Left forelimb (tissue), 1 donor: ENCODE measurements around the gene HS6ST3.
"Not testable (repeated sequence)": the region's sequence is repeated elsewhere in the genome, so short reads cannot be mapped to it uniquely, and the experiment has no call there.

Source experiments
- DNase-seq: peaks from one replicate; pipeline ENCODE4 v3.0.0-alpha.2; 2018; ENCODE audit warnings: low spot score

The HS6ST3 gene

DNA sequence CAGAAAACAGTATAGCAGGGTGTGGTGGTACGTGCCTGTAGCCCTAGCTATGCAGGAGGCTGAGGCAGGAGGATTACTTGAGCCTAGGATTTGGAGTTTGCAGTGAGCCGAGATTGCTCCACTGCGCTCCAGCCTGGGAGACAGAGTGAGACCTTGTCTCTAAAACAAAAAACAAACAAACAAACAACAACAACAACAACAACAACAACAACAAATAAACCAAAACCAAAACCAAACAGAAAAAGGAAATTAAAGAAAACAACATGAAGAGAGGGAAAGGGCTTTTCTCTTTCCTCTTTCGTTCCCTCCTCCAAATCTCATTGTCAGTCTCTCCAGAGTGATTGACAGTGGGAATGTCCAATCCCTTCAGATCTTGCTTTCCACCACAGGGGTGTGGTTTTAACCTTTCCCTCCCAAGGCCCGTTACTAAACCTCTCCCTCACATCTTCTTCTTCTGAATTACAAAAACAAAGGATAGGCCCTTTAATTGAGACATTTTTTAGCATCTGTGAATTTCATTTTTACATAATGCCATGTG lies 341.2 kb downstream of the HS6ST3 start:
- no peak for DNase-seq

DNA sequence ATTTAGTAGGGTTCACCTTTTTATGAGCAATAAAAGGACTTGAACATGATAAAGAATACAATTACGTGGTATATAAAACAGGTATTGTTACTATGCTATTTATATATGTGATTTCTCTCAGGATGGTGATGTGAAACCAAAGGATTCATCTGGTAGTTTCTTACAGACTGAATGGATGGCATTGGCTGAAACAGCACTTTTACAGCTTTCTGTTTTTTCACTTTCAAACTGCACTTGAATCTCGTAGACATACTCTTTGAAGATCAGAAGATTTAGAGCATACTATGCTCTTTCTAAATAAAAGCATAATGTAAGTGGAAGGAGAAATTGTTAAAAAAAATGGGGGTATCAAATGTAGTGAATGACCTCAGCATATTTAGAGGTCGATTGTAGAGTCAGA lies 354.8 kb downstream of the HS6ST3 start:
- no peak for DNase-seq

DNA sequence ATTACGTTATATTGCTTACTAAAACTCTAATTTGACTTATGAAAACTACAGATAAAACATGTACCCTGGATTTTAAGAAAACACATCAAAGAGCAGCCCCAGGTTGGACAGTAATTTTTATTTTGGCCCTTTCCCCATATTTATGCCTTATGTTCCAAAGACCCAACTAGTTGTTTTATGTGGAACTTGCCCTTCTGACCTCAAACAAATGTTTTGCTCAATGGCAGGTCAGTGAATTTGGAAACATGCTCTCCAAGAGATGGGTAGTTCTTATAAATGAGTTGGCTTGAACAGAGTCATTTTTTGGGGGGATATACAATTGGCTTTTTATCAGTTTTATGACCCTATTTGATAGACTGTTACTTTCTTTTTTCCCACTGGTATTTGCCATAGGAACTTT lies 360.0 kb downstream of the HS6ST3 start:
- DNase-seq: no peak

DNA sequence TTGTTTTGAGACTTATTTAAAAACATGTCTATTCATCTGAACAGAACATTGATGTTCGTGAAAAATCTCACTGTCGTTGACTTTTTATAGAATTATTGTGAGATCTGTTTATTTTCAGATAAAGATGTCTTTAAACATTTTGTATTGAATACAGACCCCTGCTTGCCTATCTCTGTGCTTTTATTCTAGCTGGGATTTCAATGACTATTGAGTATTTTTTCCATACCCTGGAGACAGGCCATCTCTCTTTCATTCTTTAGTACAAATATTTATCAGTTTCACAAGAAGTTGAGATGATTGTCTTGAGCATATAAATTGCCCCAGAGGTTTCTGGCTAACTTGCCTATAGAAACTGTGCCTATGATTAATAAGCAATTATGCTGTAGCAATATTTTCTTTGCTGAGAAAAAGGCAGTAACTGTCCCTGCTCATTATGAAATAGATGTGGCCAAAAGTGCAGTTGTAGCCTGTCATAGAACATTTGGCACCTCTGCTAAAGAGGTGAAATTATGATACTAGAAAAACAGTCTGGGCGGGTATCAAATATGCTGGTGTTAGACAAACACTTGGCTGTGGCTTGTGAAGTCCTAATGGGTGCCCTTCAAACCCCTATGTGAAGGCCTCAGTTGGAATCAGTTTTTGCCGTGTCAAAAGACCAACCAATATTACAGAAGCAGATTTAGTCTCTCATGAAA lies 360.6 kb downstream of the HS6ST3 start:
- DNase-seq: no peak

DNA sequence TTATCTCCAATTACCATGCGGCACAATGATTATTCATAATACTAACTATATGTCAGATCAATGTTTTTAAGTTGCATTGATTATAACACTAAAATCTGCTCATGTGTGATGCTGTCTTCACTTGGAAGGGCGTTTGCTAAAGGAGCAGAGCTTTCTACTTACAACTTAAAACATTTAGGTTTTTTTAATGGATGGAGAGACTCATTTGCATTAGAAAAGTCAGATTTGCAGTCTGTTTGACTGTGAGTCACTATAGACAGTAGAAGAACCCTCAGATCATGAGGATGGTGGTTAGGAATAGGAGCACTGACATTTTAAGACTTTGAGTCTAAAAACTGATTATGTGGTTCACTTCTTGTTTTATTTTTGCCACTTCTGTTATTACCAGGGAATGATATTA lies 364.6 kb downstream of the HS6ST3 start:
- DNase-seq: no peak

DNA sequence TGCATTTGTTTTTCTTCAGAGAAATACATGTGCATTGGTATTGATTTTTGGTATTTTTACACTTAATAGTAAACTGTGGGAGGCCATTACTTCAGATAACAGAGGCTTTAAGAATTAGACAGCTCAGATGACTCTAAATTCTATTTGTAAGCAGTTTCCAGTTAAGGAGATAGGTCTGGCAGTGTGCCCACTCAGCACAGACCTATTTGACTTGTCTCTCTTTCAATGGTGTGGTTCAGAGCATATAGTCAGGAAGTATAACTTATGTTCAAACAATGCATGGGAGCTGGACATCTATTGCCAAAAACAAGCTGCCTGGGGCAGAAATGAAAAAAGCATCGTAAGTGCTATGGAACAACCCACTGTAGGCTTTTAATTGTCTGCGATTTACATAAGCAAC lies 370.7 kb downstream of the HS6ST3 start:
- DNase-seq: no peak

DNA sequence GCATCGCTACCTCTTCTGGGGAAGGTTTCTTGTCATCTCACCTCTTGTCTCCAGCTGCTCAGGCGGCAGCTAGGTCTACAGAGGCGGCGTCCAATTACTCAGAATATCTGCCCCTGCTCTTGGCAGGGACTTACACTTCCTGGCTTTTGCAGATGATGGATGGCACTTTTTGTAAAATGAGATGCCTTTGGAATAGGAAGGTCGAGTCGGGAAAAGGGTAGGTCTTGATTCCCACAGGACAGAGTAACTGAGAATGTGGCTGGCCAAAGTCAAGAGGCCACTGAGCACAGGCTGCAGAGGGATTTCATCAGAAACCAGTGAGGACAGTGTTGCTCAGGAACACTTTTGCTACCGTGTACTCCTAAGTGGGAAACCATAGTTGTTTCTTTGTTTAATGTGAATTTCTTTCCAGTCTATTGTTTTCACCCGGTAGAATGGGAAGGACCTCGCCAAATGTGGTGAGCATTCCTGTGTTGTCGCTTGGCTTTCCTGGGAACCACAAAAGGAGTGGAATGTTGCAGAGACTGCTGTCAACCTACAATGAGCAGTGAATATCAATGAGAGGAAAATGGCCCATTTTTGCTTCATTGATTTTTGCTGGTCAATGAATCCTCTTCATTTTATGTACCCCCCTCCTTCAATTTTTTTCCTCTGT lies 383.7 kb downstream of the HS6ST3 start:
- DNase-seq: no peak

DNA sequence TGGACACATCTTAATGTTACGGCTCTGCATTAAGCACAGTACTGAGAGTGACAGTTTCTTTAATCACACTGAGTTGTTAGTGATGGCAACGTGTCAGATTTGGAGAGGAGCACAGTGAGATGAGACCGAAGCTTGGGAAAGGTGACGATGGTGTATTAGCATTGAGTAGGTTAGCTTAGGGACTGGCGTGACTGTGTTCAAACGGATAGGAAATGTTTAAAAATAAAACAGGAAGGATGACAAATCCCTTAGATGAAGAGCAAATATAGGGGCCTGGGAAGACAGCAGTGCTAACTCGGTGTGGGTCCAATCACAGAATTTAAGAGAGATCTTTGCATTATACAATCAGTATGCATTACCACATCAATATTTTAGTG lies 384.3 kb downstream of the HS6ST3 start:
- no peak for DNase-seq

DNA sequence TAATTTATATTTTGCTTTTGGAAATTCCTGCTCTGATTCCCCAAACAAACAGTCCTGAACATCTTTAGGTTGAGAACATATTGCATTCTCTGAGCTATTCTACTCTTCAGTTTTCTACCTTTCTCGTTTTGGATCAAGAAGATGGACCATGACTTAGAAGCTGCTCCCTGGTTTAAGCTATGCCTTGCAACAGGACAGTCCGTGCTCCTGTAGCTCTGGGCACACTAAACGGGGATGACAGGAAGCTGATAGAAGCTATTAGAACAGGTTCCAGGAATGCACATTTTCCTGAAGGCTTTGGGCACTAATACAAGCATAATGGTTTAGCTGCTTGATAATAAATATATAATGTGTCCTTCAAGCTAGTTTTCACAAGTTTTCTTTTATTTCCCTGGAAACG lies 385.2 kb downstream of the HS6ST3 start:
- no peak for DNase-seq

DNA sequence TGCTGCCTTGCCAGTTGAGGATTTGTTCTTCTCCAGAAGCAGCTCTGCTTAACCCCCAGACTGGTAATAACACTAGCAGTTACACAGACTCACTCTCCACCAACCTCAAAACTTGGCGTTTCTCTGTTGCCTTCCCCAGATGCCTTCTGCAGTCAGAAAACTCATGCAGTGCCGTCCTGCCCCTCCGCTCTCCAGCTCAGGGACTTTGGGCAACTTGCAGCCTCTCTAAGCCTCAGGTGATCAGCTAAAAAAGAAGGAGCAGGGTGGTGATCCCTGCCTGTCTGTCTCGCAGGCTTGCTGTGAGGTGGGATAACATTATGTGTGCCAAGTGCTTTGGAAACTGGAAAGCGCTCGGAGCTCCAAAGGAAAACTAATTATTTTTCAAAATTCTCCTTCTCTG lies 391.6 kb downstream of the HS6ST3 start:
- DNase-seq: no peak

DNA sequence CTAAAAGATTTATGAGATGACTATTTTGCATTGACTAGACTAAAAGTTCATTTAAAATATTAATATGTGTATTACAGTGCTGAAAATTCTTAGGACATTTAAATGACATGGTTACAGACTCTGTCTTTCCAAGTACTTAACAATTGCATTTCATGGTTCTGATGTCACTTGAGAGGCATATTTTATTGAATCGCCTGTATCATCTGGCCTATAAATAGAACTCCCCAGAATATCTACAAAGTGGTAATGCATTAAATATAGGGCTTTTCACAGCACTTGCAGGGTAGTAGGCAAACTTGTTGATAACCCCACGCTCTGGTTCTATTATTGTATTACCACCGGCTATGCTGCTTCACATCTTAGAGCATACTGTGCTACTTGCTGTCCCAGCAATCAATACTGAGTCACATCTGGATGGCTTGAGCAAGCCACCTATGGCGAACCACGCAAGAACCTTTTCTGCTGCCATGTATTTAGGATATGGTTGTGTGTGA lies 400.6 kb downstream of the HS6ST3 start:
- no peak for DNase-seq

DNA sequence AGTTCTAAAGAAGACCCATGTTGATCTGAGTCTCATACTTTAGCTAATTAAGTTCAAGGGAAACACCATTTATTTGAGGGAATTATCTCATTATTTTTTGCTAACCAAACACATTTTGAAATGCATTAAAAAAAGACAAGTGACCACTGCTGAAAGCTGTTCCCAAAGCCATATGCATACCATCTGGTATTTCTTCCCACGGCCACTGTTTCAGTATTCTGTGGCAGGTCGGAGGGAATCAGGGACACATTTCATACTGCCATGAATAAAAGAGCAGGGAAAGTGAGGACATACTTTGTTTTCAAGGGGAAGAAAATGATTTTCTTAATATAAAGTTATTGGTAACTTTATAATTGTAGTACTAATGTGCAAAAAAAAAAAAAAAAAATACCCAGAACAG lies 401.2 kb downstream of the HS6ST3 start:
- no peak for DNase-seq

DNA sequence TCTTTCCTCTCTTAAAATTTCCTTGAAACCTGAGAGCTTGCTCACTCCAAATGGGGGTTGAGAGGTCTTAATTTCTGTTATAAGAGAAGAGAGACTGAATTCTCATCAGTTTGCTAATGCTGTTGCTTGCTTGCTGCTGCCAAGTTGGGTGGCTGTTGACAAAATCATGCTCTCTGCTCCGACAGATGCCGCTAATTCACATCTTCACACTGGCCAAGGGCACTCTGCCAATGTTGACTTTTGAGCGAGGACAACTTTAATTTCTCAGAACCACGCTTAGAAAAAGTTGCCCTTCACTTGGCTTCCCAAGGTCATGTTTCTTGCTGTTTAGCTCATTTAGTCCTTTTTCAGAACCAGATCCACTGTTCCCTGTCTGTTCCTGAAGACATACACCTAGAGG lies 402.9 kb downstream of the HS6ST3 start:
- DNase-seq: no peak

DNA sequence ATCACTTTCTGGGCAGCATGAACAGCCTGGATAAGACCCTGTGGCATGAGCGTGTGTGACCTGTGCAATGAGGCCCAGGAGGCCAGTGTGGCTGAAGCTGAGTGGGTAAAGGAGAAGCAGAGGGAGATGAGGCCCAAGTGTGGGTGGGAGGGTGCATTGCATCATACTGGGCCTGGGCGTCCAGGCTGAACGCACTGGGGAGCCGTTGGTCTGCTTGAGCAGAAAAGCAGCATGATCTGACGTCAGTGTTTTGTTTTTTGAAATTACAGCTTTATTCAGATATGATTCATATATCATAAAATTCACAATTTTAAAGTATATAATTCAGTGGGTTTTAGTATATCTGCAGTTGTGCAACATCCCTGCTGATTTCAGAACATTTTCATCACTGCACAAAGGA lies 409.7 kb downstream of the HS6ST3 start:
- DNase-seq: no peak

DNA sequence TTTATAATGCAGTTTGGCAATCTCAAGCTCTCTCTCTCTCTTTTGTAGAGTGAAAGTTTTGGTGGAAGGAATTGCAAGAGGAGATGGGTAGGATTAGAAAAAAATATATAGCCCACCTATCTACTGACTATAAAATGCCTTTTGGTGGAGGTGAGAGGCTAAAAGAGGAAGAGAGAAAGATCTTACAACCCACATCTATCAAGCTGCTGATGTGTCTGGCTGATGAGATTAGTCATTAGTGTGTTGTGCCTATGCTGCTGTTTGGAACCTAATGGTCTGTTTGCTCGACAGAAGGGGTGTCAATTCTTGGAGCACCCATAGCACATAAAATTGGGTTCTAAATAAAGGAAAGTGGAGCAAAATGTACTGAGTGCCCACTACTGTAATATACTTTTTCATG lies 411.0 kb downstream of the HS6ST3 start:
- no peak for DNase-seq

DNA sequence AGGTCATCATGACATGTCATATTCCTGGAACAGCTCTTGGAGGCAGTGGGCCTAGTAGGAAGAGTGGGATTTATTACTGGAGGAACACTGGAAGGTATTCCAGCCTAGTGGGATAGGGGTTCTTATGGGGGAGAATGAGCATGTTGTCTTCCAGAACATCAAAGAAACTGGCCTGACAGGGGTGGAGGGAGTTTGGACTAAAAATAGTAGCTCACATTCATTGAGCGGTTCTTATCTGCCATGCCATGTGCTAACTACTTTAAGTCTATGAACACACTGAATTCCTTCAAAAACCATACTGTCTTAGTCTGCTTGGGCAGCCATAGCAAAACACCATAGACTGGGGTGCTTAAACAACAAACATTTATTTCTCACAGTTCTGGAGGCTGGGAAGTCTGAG lies 413.6 kb downstream of the HS6ST3 start:
- DNase-seq: no peak

DNA sequence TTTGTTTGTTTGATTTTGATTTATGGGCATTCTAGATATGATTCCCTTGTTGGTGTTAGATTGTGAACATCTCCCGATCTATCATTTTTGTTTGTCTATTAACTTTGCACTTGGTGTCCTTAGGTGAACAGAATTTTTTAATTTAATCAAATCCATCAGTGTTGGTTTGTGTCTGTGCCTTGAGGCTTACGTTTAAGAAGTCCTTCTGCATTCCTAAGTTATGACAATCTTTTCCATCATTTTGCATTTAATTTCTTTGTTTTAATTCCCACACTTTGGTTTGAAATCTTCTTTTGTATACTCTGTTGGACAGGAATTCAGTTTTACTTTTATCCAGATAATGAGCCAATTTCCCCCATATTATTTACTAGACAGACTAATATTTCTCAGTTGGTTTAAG lies 421.7 kb downstream of the HS6ST3 start:
- no peak for DNase-seq

DNA sequence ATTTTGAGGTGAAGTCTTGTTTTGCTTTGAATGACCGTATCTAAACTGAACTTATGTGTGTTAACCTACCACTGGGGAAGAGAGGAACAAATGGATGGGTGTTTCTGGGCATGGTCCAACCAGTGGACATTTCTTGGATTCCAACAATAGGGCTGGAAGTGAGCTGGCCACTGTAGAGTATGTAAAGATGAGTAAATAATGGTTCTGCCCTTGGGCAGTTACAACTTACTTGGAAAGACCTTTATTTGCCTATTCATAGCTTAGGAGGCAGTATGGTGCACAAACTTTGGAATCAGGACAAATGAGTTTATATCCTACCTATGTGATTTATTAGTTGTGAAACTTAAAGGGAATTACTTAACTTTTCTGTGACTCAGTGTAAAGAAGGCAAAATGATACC lies 429.5 kb downstream of the HS6ST3 start:
- DNase-seq: no peak

DNA sequence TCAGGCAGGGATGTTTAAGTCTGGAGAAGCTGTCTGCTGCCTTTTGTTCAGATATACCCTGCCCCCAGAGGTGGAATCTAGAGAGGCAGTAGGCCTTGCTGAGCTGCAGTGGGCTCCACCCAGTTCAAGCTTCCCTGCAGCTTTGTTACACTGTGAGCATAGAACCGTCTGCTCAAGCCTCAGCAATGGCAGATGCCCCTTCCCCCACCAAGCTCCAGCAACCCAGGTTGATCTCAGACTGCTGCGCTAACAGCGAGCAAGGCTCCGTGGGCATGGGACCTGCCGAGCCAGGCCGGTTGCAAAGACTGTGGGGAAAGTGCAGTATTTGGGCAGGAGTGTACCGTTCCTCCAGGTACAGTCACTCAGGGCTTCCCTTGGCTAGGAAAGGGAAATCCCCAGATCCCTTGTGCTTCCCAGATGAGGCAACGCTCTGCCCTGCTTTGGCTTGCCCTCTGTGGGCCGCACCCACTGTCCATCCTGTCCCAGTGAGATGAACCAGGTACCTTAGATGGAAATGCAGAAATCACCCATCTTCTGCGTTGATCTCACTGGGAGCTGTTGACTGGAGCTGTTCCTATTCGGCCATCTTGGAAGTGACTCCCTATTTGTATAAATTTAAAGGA lies 434.6 kb downstream of the HS6ST3 start:
- DNase-seq: not testable (repeated sequence)

DNA sequence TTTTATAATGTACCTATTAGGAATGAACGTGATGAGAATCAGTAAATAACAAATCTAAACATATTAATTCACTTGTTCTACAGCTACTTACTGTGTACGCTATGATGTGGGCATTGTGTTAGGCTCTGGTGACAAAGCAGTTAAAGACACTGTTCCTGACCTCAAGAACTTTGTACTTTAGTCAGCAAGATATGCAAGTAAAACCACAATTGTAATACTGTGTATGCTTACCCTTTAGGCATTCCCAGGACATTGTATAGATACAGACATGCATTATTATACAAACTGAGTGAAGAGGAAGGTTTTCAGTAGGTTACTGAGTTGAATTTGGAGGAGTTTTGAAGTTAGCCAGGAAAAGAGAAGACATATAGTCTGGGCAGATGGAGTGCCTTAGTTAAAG lies 435.8 kb downstream of the HS6ST3 start:
- DNase-seq: no peak

DNA sequence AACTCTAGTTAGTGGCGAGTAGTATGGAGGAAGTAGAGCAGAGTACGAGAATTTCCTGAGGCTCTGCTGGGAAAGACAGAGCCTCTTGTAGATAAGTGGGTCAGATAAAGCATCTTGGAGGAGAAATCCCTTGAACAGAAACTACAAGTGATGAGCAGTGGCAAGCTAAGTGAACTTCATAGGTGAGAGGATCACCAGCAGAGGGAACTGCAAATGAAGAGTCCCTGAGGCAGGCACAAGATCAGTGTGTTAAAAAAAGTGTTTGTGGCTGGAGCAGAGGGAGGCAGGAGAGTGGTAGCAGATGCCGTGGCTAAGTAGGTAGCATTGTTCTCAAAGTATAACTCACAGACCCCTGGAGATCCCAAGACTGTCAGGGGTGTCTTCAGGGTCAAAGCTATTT lies 437.6 kb downstream of the HS6ST3 start:
- no peak for DNase-seq

DNA sequence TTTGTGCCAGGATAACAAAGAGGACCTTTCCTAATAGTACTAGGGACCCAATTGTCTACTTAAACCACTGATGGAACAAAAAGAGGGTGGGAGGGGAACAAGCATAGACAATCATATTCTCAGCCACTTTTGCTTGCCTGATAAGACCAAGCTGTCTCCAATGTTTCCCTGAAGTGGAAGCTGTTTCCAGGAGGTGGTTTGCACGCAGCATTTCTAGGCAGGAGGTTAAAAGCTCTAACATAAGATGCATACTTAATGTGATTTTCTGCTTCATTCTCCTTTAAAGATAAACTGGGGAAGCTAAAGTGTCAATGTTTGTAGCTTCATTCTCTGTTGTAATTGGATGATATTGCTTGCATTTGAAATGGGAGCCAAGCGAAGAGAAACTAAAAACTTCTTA lies 442.9 kb downstream of the HS6ST3 start:
- no peak for DNase-seq

DNA sequence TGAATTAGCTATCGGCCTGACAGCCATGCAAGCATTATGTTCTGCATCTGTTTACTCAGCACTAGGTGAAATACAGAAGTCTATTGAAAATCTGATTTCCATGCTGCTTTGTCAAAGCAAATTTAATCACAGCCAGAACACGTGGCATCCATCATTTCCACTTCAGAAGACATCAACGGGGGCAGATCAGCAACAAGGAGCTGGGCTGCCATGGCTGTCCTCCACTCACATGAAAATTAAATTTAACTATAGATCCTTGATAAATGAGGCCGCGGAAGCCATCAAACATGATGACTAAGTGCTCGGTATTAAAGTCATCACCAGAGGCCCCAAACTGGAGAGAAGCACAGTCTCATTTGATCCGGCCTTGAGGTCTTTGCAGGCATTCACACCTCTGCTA lies 443.5 kb downstream of the HS6ST3 start:
- DNase-seq: no peak
